Measurements from ENCODE around the gene MYH4.

GRCh38 chr17:10458701-10459100 lies 10.7 kb downstream of the MYH4 start:
- TF ChIP-seq AFF4 (CRISPR knock-in tag; IDR thresholded peaks at IDR 0.05) (no peak), YY1 (IDR thresholded peaks at IDR 0.05; ENCODE audit: borderline replicate concordance in 1 of 3, control insufficient read depth in 1 of 3, extremely low read depth in 1 of 3, insufficient read depth in 3 of 3, insufficient read length in 1 of 3, insufficient replicate concordance in 2 of 3, low read depth in 1 of 3, low read length in 2 of 3) (no peak), CTCF (IDR thresholded peaks at IDR 0.05 in 2 of 3, conservative IDR thresholded peaks at IDR 0.05 in 1 of 3; ENCODE audit: insufficient read depth in 2 of 3, low read depth in 1 of 3, low read length in 3 of 3) (no peak), ZNF146 (CRISPR knock-in tag; IDR thresholded peaks at IDR 0.05; ENCODE audit: unreplicated experiment) (no peak), NCOA4 (IDR thresholded peaks at IDR 0.05; ENCODE audit: partially characterized antibody) (no peak), POLR2A (conservative IDR thresholded peaks at IDR 0.05) (no peak), GATA2 (CRISPR knock-in tag; IDR thresholded peaks at IDR 0.05) (no peak), E2F4 (CRISPR knock-in tag; IDR thresholded peaks at IDR 0.05; ENCODE audit: low read depth) (no peak), ARNT (IDR thresholded peaks at IDR 0.05) (no peak), ZBTB11 (CRISPR knock-in tag; IDR thresholded peaks at IDR 0.05) (no peak), CTCFL (IDR thresholded peaks at IDR 0.05; ENCODE audit: borderline replicate concordance, insufficient read depth, low read depth, low read length, poor library complexity, severe bottlenecking) (no peak), POLR2AphosphoS5 (IDR thresholded peaks at IDR 0.05; ENCODE audit: control insufficient read depth, insufficient read depth, low read depth, low read length) (no peak), DPF2 (IDR thresholded peaks at IDR 0.05) (no peak), ZNF133 (CRISPR knock-in tag; IDR thresholded peaks at IDR 0.05) (no peak)
